Measurements from ENCODE around the gene COMMD3.

GRCh38 chr10:22335173-22335933 lies 19.2 kb downstream of the COMMD3 start:
- TF ChIP-seq CTCF (IDR thresholded peaks at IDR 0.05 in 8 of 11, conservative IDR thresholded peaks at IDR 0.05 in 3 of 11): peak in 10 of 11 experiments; percentile 23 to 60 (median 45)
- peak; percentile 58 to 66 (median 66) for TF ChIP-seq POLR2AphosphoS5 (IDR thresholded peaks at IDR 0.05)

All from spleen (tissue), 7 donors.